NCI-H748 treated with DMSO at 0.1 percent for 48 hours (cell line): ENCODE results near the gene CR2.
"Not testable (repeated sequence)": the region's sequence is repeated elsewhere in the genome, so short reads cannot be mapped to it uniquely, and the experiment has no call there.

Experiments
- DNase-seq: peaks from one replicate; lab custom pipeline; 2025; lab: John Stamatoyannopoulos, UW

The CR2 gene

DNA sequence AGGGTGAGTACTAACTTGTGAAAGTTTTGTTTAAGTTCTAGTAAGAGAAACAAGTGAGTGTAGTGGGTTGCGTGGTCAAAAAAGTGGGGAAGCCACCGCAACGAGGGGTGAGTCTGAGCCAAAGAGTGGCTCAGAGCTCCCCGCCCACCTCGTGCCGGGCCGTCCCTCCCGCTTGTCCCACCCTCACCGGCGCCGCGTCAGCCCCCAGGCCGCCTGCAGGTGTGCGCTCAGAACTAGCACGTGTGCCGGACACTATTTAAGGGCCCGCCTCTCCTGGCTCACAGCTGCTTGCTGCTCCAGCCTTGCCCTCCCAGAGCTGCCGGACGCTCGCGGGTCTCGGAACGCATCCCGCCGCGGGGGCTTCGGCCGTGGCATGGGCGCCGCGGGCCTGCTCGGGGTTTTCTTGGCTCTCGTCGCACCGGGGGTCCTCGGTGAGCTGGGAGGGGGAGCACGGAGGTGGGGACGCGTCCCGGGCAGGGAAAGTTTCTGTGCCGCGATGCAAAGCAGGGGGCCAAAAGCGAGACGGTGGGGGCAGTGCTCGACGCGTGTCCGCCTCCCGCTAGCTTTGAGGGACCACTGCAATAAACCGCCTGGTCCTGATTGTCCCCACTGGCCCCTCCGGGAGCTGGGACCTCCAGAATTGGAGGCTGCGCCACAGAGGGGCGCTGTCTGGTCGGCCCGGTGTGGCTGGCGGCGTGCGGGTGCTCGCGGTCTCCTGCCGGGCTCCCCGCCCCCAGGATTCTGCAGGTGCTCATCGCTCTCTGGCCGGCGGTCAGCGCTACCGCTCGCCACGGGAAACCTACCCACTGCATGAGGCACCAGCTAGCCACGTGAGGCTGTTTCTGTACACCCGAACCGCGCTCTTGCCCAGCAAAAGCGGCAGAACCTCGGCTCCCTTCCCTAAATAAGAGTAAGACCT, at the start of gene CR2:
TSS of gene CR2 (plus strand) at position 283 of the 919 bp plus-strand sequence. CDS start at position 374, 91 bp downstream.
- peak; percentile 6 for DNase-seq

DNA sequence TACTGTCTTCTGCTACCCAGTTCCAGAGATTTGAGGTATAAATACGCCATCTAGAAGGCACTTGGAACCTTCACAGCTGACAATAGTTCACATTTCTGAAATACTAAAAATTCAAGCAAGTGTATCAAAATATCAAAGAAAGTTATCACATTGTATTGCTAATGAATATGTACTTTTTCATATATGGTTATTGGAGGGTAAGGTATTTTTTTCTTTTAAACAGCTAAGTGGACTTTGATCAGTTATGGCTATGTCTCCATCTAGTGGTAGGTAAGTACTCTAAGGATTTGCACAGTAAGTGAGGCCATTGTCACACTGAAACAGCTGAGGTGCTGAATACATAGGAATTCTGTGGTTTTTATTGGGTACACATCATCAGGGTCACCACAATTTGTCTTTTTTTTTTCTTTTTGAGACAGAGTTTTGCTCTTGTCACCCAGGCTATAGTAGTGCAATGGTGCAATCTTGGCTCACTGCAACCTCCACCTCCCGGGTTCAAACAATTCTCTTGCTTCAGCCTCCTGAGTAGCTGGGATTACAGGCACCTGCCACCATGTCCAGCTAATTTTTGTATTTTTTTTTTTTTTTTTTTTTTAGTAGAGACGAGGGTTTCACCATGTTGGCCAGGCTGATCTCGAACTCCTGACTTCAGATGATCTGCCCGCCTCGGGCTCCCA, 49.1 kb upstream of the CR2 start:
- peak; percentile 61 for DNase-seq

DNA sequence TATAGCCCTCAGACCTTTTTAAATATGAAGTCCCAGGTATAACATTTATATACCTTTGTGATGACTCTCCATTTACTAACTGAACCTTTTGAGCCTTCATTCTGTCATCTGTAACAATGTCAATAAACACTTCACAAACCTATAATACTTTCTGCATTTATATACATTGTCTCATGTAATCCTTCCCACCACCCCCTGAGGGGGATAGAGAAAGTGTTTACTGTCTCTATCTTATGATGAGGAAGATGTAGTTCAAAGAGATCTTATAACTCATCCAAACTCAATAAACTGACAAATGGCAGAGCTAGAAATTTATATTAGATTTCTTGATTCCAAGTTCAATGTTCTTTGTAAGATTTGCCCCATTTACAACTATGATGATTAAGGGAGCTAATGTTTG, 48.3 kb upstream of the CR2 start:
- no peak for DNase-seq

DNA sequence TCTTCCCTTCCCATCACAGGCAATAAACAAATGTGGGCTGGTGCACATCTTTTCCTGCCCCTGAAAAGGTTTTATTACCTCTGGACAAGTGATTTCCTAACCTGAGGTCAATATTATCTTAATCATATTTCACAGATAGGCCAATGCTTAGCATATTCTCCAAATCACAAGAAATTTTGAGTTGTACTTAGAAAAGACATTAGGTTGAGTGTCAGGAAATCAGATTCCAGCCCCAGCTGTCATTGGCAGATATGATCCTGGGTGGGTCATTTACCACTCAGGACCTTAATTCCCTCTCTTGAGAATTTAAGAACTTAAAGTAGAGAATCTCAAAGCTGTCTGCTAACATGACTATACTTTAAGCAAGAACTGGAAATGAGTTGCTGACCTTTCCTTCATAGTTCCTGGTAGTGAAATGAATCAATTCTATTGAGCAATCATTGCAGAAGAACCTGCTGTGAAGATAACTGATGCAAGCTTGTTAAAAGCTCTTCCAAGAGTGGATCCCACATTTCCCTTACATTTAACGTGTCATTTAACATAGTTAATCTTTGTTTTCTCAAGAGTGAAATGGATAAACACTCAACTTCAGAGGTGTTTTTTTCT, 46.4 kb upstream of the CR2 start:
- DNase-seq, result no peak

DNA sequence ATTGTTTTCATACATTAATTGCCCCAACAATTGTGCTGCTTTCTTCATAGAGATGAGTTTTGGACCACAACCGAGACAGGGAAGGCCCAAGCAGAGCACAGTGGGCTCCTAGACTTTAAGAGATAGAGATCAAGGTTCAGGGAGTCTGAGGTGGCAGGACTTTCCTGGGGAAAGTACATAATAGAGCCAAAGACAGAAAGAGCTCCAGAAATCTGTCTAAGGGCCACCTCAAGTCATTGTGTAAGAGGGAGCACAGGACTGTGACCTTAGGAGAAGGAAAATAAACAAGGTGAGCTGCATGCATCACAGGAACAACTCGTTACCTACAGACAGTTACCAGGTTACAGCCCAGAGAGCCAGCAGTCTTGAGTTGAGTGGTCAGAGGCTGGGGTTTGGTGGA, 41.3 kb upstream of the CR2 start:
- no peak for DNase-seq

DNA sequence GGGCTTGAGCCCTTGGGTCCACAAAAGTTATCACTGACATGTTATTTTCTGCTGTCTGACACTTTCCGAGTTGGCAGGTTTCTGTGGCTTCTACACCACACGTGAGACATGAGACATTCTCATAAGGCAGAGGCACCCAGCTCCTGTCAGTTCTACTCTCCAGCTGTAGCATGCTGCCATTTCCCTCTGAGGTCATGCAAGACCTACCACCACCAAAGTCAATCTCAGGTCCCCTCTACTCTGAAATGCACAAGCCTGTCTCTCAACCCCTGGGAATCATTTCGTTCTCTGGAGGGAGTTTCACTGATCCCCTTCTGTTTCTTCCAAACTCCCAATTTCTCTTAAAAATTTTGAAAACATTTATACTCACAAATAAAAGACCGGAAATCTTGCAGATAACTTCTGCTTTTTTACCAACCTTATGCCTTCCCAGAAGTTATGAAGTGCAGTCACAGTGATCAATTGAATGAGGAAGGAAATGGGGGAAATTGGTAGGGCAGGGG, 39.5 kb upstream of the CR2 start:
- DNase-seq, result no peak

DNA sequence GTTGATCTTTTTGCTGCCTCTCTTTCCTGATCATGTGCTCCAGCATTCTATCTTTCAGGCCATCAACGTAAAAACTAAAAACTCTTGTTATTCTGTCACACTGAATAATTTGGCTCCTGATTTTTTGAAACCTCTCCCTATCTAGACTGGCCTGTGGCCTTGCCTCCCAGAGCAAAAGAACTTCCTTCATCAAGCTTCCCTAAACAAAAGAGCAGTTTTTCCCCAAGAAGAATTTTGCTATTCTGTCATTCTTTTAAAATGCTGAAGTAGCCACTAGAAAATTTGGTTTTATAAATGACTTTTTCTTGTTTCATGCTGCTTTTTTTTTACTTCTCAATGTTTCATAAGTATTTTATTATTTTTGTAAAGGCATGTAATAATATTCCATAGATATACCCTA, 37.1 kb upstream of the CR2 start:
- DNase-seq, result no peak

DNA sequence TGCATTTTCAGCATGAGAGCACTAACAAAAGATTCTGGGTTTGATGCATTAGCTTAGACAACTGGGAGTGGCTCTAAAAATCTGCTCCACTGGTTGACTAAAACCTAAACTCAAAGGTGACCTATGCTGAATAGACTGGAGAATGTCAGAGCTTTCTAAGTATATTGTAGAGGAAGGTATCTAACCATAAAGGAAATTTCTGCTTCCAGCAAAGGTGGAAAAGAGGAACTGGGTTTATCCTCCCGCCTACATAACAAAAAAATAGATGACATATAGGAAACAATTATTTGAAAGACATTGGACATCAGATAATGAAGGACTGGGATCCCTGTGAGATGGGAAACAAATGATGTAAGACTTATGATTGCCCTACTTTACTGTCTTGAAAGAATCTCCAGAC, 35.8 kb upstream of the CR2 start:
- DNase-seq, result no peak

DNA sequence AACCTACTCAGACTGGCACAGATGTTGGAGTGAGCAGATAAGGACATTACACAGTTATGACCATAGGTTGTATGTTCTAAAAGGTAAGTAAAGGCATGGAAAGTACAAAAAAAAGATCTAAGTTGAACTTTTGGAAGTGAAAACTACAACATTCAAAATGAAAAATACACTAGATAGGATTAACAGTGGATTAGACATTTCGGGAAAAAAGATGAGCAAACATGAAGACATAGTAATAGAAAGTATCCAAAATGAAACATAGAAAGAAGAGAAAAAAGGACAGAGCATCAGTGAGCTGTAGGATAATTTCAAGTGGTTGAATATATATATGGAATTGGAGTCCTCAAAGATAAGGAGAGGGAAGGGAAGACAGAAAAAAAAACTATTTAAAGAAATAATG, 34.0 kb upstream of the CR2 start:
- DNase-seq, result no peak

DNA sequence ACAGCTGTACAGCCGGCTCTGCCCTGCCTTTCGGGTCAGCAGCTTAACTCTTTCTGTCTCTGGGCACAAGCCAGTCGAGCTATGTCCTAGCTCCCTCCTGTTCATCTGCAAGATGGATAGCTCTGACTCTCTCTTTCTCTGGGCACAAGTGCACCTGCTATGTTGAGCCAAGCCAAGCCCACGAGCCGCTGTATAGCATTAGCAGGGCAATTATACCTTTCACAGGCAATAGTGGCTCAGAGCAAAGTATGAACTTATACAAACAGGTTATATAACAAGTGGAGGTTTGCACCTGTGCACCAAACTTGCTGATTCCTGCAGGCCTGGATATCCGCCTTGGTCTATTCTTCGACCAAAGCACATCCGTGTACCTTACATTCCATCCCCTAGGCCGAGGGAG, 33.0 kb upstream of the CR2 start:
- DNase-seq, result no peak

DNA sequence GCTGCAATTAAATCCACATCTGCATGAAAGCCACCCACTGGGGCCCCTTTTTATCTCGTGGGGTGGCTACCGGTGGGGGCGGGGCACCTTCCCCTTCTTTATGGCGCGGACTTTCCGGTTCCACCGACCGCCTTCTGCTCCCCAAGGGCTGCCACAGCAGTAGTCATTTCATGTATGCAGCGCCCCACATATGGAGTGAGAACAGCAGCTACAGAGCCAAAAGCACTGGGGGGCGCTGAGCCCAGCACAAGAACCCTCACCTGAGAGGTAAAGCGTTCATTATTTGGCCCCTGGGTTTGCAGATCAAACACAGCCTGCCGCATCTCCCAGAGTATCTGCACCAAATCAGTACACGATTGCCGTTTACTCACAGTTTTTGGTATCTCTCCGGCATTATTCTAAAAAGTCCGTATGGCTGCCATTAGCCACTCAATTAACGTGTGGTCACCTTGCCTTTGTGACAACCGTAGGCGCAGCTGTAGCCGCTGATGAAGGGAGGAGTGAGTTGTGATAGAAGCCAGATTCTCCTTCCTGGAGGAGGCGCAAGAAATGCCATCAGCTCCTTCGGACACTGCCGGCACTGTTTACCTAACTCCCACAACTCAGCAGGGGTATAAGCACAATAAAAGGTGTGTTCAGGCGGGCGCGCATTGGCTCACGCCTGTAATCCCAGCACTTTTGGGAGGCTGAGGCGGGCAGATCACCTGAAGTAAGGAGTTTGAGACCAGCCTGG, 30.4 kb upstream of the CR2 start:
- DNase-seq, result no peak

DNA sequence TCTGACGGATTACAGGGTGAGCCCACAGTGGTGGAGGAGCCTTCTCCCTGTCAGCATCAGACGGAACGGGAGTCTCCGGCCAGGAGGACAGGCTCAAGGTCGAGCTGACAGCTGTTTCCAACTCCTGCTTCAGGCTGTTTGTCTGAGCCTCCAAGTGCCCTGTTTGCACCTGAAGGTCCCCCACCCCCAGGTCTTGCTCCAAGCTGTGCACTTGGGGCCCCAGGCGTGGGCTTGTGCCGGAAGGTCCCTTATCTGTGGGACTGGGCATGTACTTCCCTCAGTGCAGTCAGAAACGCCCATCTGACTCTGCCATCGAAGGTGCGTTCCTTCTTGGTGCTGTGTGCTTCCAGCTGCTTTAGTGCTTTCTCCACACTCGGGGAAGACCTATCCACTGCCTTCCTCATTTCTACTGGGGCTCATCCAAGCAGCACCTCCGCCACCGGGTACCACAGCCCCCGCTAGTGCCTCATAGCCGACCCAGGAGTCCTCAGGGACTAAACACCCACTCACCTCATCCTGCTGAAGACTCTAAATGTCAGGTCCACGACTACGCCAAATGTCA, 29.5 kb upstream of the CR2 start:
- no peak for DNase-seq

DNA sequence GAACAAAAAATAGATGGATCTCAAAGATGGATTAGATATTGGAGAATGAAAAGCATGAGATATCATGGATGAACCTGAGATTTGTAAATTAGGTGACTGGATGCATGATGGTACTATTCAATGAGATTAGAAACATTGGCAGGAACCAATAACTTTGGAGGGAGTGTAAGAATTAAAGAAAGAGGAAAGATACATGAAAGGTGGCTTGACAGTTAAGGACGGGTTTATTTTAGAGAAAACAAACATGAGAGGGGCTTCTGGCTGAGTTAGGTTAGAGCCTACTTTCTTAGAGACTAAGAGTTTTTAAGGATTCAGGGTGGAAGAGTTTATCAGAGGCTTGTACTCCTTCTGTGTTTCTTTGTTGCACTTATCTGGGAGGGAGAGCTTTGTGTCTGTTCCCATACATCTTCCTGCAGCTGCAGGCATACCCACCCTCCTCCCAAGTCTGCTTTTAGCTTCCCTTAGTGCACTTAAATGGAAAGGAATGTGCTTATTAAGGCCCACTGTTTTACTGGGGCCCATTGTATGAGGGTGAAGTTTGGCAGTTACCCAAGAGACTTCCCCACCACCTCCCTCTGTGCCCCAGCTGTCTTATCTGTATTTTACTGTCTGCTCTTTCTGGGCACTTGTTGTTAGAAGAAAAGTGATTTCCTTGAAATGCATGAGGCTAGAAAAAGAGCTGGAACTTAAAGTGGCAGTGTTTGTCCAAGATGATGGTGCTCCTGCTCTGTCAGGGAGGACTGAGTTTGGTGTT, 26.1 kb upstream of the CR2 start:
- DNase-seq, result no peak

DNA sequence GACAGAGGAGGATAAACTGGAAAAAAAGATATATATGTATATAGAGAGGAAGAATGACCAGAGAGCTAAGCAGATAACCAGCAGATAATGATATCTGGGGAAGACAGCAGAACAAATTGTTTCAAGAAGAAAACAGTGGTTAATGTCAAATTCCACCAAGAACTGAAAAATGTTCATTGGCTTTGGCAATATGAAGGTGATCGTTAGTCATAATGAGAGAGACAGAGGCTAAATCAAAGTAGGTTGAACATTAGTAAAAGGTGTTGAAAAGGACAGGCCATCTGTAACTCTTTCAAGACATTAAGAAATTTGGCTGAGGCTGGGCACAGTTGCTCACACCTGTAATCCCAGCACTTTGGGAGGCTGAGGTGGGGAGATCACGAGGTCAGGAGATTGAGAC, 25.3 kb upstream of the CR2 start:
- DNase-seq, result no peak

DNA sequence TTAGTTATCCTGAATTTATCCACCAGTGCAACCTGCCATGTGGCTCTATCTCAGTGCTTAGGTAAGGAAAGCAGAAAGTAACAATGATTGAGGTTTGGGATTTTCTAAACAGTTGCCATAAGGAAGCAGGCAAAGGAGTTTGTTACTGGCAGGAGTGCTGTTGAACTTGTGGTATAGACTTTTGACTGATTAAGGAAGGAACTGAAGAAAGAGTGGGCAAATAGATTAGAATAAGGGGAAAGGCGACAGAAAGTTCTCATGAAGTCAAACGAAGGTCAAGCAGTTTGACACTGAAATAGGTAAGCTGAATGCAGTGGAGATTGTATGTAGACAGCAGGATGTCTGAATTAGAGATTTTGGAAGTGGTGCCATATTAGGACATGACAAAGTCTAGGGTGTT, 24.2 kb upstream of the CR2 start:
- DNase-seq, result no peak

DNA sequence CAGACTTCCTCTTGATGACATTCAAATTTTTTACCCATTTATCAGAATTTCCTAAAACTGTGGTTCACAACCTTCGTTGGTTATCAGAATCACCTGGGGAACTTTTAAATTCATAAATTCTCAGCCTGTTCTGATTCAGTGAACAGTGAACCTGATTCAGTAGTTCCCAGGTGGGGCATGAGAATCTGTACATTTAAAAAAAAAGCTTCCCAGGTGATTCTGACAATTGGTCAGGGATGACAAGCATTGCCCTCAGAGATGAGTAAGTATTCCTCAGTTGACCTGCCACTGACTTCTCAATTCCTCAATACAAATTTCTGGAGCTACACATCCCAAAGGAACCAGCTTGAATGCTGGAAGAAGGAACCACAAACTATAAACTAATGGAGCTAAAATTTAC, 23.5 kb upstream of the CR2 start:
- no peak for DNase-seq

DNA sequence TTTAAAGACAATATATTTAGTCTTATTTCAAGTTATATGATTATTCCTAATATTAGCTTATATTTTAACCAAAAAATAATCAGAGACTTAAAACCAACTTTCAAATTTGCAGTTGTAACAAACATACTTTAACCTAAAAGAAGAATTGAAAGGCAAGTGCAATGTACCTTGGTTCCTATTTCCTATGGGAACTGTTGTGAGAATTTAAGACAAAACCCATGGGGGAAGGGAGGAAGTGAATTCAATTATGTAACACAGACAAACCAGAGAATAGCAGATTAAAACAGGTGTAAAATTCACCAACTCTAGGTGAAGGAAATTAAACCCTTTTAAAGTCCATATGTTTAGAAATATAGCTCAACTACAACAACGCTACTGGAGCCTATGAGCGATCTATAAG, 22.6 kb upstream of the CR2 start:
- DNase-seq, result no peak

DNA sequence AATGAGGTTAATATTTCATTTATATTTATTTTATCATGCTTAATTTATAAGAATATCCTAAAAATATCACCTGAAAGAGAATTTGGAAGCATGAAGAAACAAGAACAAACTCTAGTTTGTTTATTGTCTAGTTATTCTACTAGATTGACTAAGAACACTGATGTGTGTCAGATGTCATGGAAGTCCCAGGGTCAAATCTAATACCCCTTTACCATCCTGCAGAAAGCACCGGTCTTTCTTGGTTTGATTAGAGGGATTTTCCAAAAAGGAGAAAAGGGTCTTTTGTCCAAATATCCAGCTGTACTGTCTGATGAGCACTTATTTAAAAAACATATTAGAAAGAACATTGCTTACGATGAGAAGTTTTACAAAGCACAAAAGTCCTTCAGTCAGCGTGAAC, 20.7 kb upstream of the CR2 start:
- DNase-seq, result no peak

DNA sequence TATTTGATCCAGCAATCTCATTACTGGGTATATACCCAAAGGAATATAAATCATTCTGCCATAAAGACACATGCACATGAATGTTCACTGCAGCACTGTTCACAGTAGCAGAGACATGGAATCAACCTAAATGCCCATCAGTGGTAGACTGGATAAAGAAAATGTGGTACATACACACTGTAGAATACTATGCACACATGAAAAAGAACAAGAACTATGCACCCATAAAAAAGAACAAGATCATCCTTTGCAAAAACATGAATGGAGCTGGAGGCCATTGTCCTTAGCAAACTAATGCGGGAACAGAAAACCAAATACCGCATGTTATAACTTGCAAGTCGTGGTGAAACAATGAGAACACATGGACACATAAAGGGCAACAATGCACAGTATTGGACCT, 17.4 kb upstream of the CR2 start:
- not testable (repeated sequence) for DNase-seq

DNA sequence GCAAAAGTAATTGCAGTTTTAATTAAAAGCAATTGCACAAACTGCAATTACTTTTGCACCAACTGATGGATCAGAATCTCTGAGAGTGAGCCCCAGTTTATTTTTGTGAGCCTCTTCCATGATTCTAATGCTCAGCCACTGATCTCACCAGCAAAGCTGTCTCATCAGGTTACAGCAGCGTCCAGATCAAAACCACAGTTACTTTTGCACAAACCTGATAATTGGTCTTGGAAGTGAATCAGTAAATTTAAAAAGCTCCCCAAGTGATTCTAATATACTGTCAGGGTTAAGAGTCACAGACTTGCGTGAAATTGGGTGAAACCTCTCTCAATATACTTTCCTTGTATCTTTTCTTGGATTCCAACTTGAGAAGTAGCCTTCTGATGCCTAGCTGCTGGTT, 13.5 kb upstream of the CR2 start:
- DNase-seq, result no peak
